AG04449 (cell line): ENCODE data around the gene NR6A1.

ENCODE experiments used
- CTCF ChIA-PET: fragments of 350-600 bp; formaldehyde crosslinking; extraction: SDS; loops from one replicate; lab custom pipeline; 2021; ENCODE audit warnings: antibody characterized with exemption; lab: Yijun Ruan, JAX
- POLR2A ChIA-PET: fragments of 400-600, 350-600 bp; formaldehyde crosslinking; extraction: SDS; loops from one replicate; lab custom pipeline; 2020; ENCODE audit warnings: antibody characterized with exemption, inconsistent platforms; lab: Yijun Ruan, JAX
- DNase-seq: peaks from one replicate; pipeline ENCODE4 v3.0.0-alpha.2; 2010; ENCODE audit warnings: low read depth, low spot score
- H3K4me3 ChIP-seq: 2 replicates; pipeline ENCODE4 v1.5.1; 2011; ENCODE audit warnings: low read depth, mild to moderate bottlenecking, control low read depth, low read length
- CTCF ChIP-seq: IDR thresholded peaks from one replicate; pipeline ENCODE4 v1.5.1; 2011; ENCODE audit warnings: mild to moderate bottlenecking, moderate library complexity, low read length, control low read depth, inconsistent platforms; ENCODE audit not compliant: insufficient read depth; ENCODE audit errors: missing control alignments

NR6A1 gene

DNA sequence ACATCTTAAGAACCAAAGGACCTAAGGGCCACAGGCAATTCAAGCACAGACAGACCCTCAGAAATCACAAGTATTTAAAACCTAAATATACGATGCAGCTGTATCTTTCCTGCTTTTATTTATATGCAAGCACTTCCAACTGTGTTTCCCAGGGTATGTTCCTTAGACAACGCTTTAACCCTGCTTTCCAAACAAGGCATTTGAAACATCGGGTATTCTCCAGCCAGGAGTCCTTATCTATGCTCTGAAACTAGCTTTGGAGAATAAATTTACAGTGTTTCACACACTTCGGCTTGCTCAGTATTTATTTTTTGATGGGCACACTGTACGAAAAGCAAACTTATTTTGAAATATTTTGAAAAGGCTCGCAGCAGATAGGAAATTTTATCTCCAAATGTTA is 13.5 kb downstream of the NR6A1 start:
- POLR2A ChIA-PET = no interaction called here
- TF ChIP-seq CTCF = no peak
- CTCF ChIA-PET = interaction anchor here (0.8 to 7.5 kb wide), 5 partner anchors 15 to 339 kb away, joined by 3 to 96 read pairs (median 27); partner anchors contain the start of gene NR6A1
- H3K4me3 ChIP-seq = no peak overlapping the region
- no peak for DNase-seq

GRCh38 chr9:124756011-124756410 is 15.1 kb downstream of the NR6A1 start:
- ChIA-PET CTCF (interaction anchor here (0.8 to 7.5 kb wide), 5 partner anchors 16 to 337 kb away, joined by 3 to 96 read pairs (median 34); partner anchors contain the start of gene NR6A1), POLR2A (no interaction called here)
- no peak for DNase-seq
- no peak for TF ChIP-seq CTCF
- no peak overlapping the region for H3K4me3 ChIP-seq

DNA sequence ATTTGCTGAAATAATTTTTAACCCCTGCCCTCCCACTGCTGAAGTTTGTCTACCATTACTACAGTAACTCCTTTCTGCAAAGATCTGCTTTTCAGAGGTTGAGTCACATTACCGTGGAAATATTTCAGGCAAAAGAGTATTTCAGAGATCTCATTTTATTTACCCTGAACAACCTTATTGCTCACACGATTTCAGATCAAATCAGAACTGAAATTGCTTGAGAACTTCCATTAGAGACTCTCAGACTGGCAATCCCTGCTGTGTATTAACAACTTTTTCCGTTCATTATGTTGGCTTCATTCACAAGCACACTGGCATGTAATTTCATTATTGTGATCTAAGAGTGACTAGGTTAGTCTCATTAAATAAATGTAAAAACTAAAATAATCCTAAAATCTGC is 16.1 kb downstream of the NR6A1 start:
- ChIA-PET POLR2A (no interaction called here), CTCF (interaction anchor here (0.6 to 7.5 kb wide), 14 partner anchors 8 to 345 kb away, joined by 3 to 96 read pairs (median 10); partner anchors contain the start of gene NR6A1)
- H3K4me3 ChIP-seq = no peak overlapping the region
- no peak for TF ChIP-seq CTCF
- DNase-seq = no peak

GRCh38 chr9:124754289-124754688 is 16.8 kb downstream of the NR6A1 start:
- H3K4me3 ChIP-seq = no peak overlapping the region
- TF ChIP-seq CTCF = peak; percentile 62
- ChIA-PET CTCF (interaction anchor here (0.9 to 7.5 kb wide), 14 partner anchors 9 to 344 kb away, joined by 3 to 96 read pairs (median 10); partner anchors contain the start of gene NR6A1), POLR2A (no interaction called here)
- DNase-seq = no peak

DNA sequence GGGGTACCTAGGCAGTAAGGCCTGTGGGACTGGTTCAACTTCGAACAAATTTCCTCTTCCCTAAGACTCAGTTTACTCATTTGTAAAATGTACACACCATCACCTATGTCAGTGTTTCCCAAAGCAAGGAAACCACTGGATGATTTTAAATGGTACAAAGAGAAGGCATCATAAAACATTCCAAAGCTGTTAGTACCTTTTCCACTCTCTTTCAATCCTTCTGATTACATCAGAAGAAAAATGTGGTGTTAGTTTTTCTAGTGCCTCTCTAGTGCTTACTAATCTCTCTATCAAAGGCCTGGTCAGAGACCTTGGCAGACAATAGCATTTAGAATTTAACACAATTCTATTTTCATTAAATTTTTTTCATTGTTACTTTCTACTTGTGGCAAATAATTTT is 18.1 kb downstream of the NR6A1 start:
- TF ChIP-seq CTCF = no peak
- H3K4me3 ChIP-seq = no peak overlapping the region
- ChIA-PET POLR2A (interaction anchor here (1.3 kb wide), 1 partner anchor 18 kb away, joined by 4 read pairs; no protein-coding TSS in a partner anchor), CTCF (interaction anchor here (0.6 to 7.5 kb wide), 15 partner anchors 9 to 343 kb away, joined by 3 to 96 read pairs (median 8); partner anchors contain the start of genes NR6A1 and WDR38)
- peak; percentile 42 for DNase-seq

- no peak overlapping the region for H3K4me3 ChIP-seq
- no peak for DNase-seq
- POLR2A ChIA-PET = interaction anchor here (0.7 kb wide), 1 partner anchor 198 kb away, joined by 4 read pairs; no protein-coding TSS in a partner anchor
- TF ChIP-seq CTCF = no peak
- CTCF ChIA-PET = interaction anchor here (0.6 to 7.2 kb wide), 4 partner anchors 37 to 133 kb away, joined by 3 to 42 read pairs (median 4); no protein-coding TSS in a partner anchor
These were observed 21.3 kb downstream of the NR6A1 start for GRCh38 chr9:124749781-124750180.
